Esophagus squamous epithelium (tissue), 4 donors: ENCODE data around the gene HOXD8.

Experiments
- POLR2A ChIP-seq, 4 donors: fragments of 450-650 bp; IDR thresholded peaks; one replicate each; pipeline ENCODE4 v1.6.1; 2017; ENCODE audit warnings: antibody characterized with exemption in 4 of 4, mild to moderate bottlenecking in 4 of 4, moderate library complexity in 3 of 4
- TF ChIP-seq, protein P1 (sequence below), 6 experiments: fragments of 450-650 bp in 4 of 6; fragments of 200-600 bp in 2 of 6; sonication (generic) in 2 of 6; IDR thresholded peaks; one replicate each; pipeline ENCODE4 v1.5.1; 2016 to 2019; ENCODE audit warnings: antibody characterized with exemption in 6 of 6, mild to moderate bottlenecking in 4 of 6, moderate library complexity in 4 of 6

GRCh38 chr2:176138923-176139660, 9.6 kb downstream of the HOXD8 start:
- TF ChIP-seq, protein P1, sequence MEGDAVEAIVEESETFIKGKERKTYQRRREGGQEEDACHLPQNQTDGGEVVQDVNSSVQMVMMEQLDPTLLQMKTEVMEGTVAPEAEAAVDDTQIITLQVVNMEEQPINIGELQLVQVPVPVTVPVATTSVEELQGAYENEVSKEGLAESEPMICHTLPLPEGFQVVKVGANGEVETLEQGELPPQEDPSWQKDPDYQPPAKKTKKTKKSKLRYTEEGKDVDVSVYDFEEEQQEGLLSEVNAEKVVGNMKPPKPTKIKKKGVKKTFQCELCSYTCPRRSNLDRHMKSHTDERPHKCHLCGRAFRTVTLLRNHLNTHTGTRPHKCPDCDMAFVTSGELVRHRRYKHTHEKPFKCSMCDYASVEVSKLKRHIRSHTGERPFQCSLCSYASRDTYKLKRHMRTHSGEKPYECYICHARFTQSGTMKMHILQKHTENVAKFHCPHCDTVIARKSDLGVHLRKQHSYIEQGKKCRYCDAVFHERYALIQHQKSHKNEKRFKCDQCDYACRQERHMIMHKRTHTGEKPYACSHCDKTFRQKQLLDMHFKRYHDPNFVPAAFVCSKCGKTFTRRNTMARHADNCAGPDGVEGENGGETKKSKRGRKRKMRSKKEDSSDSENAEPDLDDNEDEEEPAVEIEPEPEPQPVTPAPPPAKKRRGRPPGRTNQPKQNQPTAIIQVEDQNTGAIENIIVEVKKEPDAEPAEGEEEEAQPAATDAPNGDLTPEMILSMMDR (IDR thresholded peaks at IDR 0.05): no peak
- no peak for TF ChIP-seq POLR2A (IDR thresholded peaks at IDR 0.05)
